A673 (cell line): ENCODE measurements around the gene FRG1. TPM values are rescaled to one million over a fixed set of nuclear protein-coding genes. Genes with fewer than 3 reads are reported as not detected.
"Not testable (repeated sequence)": the region's sequence is repeated elsewhere in the genome, so short reads cannot be mapped to it uniquely, and the experiment has no call there.

Source experiments
- BruUV-seq: library from RNA; stranded (reverse); fragments of 400-500 nt; replicated peaks from 2 replicates; lab custom pipeline; 2021; lab: Mats Ljungman, UMichigan
- CTCF ChIA-PET: fragments of 300-600 bp; sonication (Branson Sonifier 250); formaldehyde crosslinking; loops from one replicate; lab custom pipeline; 2022; ENCODE audit warnings: antibody characterized with exemption; lab: Charles Lee
- POLR2A ChIA-PET: fragments of 300-600 bp; sonication (Branson Sonifier 250); formaldehyde crosslinking; loops from one replicate; lab custom pipeline; 2022; ENCODE audit warnings: antibody characterized with exemption; ENCODE audit not compliant: low non-redundant PET; lab: Charles Lee
- DNase-seq: peaks from one replicate; pipeline ENCODE4 v3.0.0-alpha.2; 2015; ENCODE audit warnings: low spot score
- H3K27ac ChIP-seq: fragments of 200-600 bp; sonication (generic); 2 replicates; pipeline ENCODE4 v1.5.1; 2016; ENCODE audit warnings: mixed run types, low read depth, mild to moderate bottlenecking, mixed read lengths, antibody characterized with exemption, low read length; ENCODE audit not compliant: poor library complexity, severe bottlenecking
- H3K27me3 ChIP-seq: fragments of 200-600 bp; sonication (generic); replicated peaks from 2 replicates; pipeline ENCODE4 v1.6.1; 2017; ENCODE audit warnings: mixed run types, low read depth, mild to moderate bottlenecking, mixed read lengths, antibody characterized with exemption, low read length; ENCODE audit not compliant: insufficient read depth, poor library complexity
- H3K36me3 ChIP-seq: fragments of 200-600 bp; sonication (generic); 2 replicates; pipeline ENCODE4 v1.6.1; 2016; ENCODE audit warnings: mixed run types, mild to moderate bottlenecking, mixed read lengths, antibody characterized with exemption, low read length; ENCODE audit not compliant: insufficient read depth, poor library complexity, severe bottlenecking
- H3K4me1 ChIP-seq: fragments of 200-600 bp; sonication (generic); 2 replicates; pipeline ENCODE4 v1.6.1; 2017; ENCODE audit warnings: mixed run types, mild to moderate bottlenecking, mixed read lengths, antibody characterized with exemption, low read length; ENCODE audit not compliant: insufficient read depth, poor library complexity, severe bottlenecking
- H3K4me3 ChIP-seq: fragments of 200-600 bp; sonication (generic); 2 replicates; pipeline ENCODE4 v1.5.1; 2016; ENCODE audit warnings: low read depth, mixed run types, mild to moderate bottlenecking, mixed read lengths, low read length; ENCODE audit not compliant: poor library complexity, severe bottlenecking
- H3K9me3 ChIP-seq: fragments of 200-600 bp; sonication (generic); 2 replicates; pipeline ENCODE4 v1.6.1; 2016; ENCODE audit warnings: mixed run types, low read depth, mild to moderate bottlenecking, mixed read lengths, antibody characterized with exemption, low read length; ENCODE audit not compliant: poor library complexity, severe bottlenecking
- EZH2 ChIP-seq: fragments of 200-600 bp; sonication (generic); IDR thresholded peaks from 2 replicates; pipeline ENCODE4 v1.6.1; 2017; ENCODE audit warnings: borderline replicate concordance, low read depth, mild to moderate bottlenecking, mixed read lengths, antibody characterized with exemption, low read length; ENCODE audit not compliant: poor library complexity, severe bottlenecking
- intact Hi-C: fragments of 100-400 bp; cut with micrococcal nuclease; formaldehyde crosslinking; loops from one replicate; pipeline ENCODE4 v1.10.0; 2022; ENCODE audit not compliant: unreplicated experiment
- total RNA-seq: library from RNA; stranded (reverse); gene quantifications from 2 replicates; pipeline ENCODE4 v1.2.3, GENCODE V29; 2021
- TF ChIP-seq, protein P1 (sequence below): fragments of 300-800, 200-600 bp; sonication (generic); conservative IDR thresholded peaks from 2 replicates; pipeline ENCODE4 v1.5.1; 2017; ENCODE audit warnings: low read depth, mild to moderate bottlenecking, antibody characterized with exemption, low read length, moderate library complexity, mixed read lengths

Gene FRG1
- total RNA-seq, 1 experiment from 2014 or later, result 62.8 TPM

DNA sequence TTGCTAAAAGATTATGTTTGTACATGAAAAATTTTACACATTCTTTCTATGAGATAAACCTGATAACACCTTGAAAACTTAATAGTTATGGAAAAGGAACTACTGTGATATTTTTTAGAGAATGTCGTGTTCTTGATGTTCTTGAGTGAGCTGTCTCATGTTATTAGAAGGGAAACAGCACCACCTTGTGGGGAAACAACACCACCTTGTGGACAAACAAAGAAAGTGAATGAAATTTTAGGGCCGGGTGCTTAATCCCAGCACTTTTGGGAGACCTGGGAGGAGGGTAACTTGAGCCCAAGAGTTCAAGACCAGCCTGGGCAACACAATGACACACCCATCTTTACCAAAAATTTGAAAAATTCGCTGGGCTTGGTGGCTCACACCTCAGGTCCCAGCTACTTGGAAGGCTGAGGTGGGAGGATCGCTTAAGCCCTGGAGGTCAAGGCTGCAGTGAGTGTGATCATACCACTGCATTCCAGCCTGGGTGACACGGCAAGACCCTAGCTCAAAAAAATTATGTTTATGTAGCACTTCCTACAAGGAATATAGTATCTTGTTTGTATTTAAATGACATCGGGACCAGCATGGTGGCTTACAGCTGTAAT lies 36.1 kb upstream of the FRG1 start:
- TF ChIP-seq, protein P1, sequence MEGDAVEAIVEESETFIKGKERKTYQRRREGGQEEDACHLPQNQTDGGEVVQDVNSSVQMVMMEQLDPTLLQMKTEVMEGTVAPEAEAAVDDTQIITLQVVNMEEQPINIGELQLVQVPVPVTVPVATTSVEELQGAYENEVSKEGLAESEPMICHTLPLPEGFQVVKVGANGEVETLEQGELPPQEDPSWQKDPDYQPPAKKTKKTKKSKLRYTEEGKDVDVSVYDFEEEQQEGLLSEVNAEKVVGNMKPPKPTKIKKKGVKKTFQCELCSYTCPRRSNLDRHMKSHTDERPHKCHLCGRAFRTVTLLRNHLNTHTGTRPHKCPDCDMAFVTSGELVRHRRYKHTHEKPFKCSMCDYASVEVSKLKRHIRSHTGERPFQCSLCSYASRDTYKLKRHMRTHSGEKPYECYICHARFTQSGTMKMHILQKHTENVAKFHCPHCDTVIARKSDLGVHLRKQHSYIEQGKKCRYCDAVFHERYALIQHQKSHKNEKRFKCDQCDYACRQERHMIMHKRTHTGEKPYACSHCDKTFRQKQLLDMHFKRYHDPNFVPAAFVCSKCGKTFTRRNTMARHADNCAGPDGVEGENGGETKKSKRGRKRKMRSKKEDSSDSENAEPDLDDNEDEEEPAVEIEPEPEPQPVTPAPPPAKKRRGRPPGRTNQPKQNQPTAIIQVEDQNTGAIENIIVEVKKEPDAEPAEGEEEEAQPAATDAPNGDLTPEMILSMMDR, result peak; percentile 65
- BruUV-seq, intact Hi-C loops, H3K27ac ChIP-seq, H3K4me1 ChIP-seq, H3K36me3 ChIP-seq, H3K9me3 ChIP-seq, H3K27me3 ChIP-seq, POLR2A ChIA-PET, H3K4me3 ChIP-seq: not testable (repeated sequence)
- CTCF ChIA-PET, result interaction anchor here (0.6 to 1.1 kb wide), 2 partner anchors 468 to 853 kb away, joined by 3 read pairs; no protein-coding TSS in a partner anchor
- peak; percentile 79 for DNase-seq

DNA sequence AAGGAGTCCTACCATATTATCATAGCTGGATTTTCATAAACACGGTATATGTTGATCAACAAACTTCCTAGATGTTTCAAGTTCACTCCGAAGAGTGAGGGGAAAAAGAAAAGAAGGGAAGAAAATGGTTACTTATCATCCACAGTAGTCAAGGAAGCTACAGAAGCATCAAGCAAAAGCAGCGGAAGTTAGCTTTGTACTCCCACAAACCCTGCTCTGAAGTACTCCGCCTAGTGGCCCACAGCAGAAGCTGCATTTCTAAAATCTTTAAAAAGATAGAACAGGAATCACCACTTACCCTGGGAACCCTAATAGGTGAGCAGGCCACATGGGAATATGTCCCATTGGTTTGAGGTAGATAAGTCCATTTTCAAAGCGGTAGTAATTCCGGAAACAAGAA lies 28.5 kb upstream of the FRG1 start:
- TF ChIP-seq, protein P1, result peak; percentile 69
- no peak for TF ChIP-seq EZH2
- no TSS peak for BruUV-seq
- intact Hi-C loops, result no loop called here
- peak; percentile 4 for DNase-seq
- no peak overlapping the region for H3K27ac ChIP-seq
- POLR2A ChIA-PET, result no interaction called here
- H3K27me3 ChIP-seq, result no peaks in the 10 kb centered on the region
- H3K4me1 ChIP-seq, result no peaks in the 10 kb centered on the region
- CTCF ChIA-PET, result no interaction called here
- no peaks in the 10 kb centered on the region for H3K9me3 ChIP-seq
- no peaks in the 10 kb centered on the region for H3K36me3 ChIP-seq
- no peak overlapping the region for H3K4me3 ChIP-seq

DNA sequence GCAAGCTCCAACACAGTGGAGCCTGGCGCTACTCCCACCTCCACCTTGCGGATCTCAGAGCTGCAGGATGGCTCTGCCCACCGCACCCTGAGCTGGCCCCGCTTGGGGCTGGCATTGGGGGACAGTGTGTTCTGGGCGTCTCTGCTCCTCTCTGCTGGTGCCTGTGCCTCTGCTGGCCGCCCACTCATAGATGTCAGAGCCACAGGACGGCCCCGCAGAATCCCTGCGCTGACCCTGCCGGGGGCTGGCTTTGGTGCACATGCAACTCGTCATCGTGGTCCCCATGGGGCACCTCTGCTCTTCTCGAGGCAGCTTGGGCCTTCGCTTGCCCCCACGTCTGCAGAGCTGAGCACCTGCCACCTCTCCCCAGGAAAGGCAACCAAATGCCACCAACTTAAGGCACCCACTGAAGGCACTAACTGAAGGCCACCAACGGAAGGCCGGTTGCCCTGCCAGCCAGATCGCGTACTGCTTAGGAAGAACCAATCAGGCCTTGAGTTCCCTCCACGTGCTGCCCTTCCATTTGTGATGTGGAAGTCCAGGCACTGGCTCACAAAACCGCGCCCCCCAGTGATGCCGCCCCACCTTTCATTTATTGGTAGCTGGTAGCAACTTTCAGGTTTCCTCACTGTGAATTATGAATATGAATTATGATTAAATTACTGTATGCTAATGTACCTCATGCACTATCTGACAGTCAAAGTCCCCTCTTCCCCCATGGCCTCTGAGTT lies 23.3 kb upstream of the FRG1 start:
- Histone ChIP-seq H3K36me3 (no peaks in the 10 kb centered on the region), H3K4me3 (no peak overlapping the region), H3K27me3 (no peaks in the 10 kb centered on the region), H3K4me1 (no peaks in the 10 kb centered on the region), H3K27ac (no peak overlapping the region), H3K9me3 (peaks cover 9% of the 10 kb centered on the region)
- CTCF ChIA-PET, result no interaction called here
- no peak for TF ChIP-seq EZH2
- intact Hi-C loops, result no loop called here
- no TSS peak for BruUV-seq
- DNase-seq, result no peak
- POLR2A ChIA-PET, result no interaction called here
